T1000 (cell line): Measurements from ENCODE around the gene NOC2L.
"Not testable (repeated sequence)": the region's sequence is repeated elsewhere in the genome, so short reads cannot be mapped to it uniquely, and the experiment has no call there.

Source experiments
- DNase-seq: peaks from one replicate; lab custom pipeline; 2025; ENCODE audit warnings: mixed read lengths; lab: John Stamatoyannopoulos, UW

NOC2L gene

GRCh38 chr1:962381-963300 is 3.6 kb upstream of the NOC2L start:
- DNase-seq: no peak

GRCh38 chr1:961132-961669 is 2.1 kb upstream of the NOC2L start:
- no peak for DNase-seq

GRCh38 chr1:960363-961131 is 1.5 kb upstream of the NOC2L start, which contains the start of gene KLHL17:
TSS of gene KLHL17 (plus strand) at chr1:960584. CDS start at chr1:960694, 110 bp downstream.
- peak; percentile 43 for DNase-seq

GRCh38 chr1:959731-960362 is 791 bp upstream of the NOC2L start:
- DNase-seq: no peak

GRCh38 chr1:956636-957035 is 2.4 kb downstream of the NOC2L start:
- DNase-seq: no peak

- DNase-seq: no peak
Measured at GRCh38 chr1:955474-955873, 3.6 kb downstream of the NOC2L start.

GRCh38 chr1:954927-955326 is 4.1 kb downstream of the NOC2L start:
- DNase-seq: no peak

GRCh38 chr1:953524-954320 is 5.3 kb downstream of the NOC2L start:
- DNase-seq: no peak

- DNase-seq: no peak
Measured at GRCh38 chr1:952603-953002, 6.5 kb downstream of the NOC2L start.

- DNase-seq: no peak
Measured at GRCh38 chr1:952201-952600, 6.9 kb downstream of the NOC2L start.

GRCh38 chr1:951364-951763 is 7.7 kb downstream of the NOC2L start:
- DNase-seq: no peak

- DNase-seq: no peak
Measured at GRCh38 chr1:950881-951280, 8.2 kb downstream of the NOC2L start.

GRCh38 chr1:950268-950667 is 8.8 kb downstream of the NOC2L start:
- no peak for DNase-seq

GRCh38 chr1:947958-948357 is 11.1 kb downstream of the NOC2L start:
- no peak for DNase-seq

GRCh38 chr1:946811-947210 is 12.2 kb downstream of the NOC2L start:
- DNase-seq: not testable (repeated sequence)

- no peak for DNase-seq
Measured at GRCh38 chr1:945688-946556, 13.1 kb downstream of the NOC2L start.

- DNase-seq: no peak
Measured at GRCh38 chr1:944341-945325, 14.4 kb downstream of the NOC2L start.

GRCh38 chr1:943545-944340 is 15.3 kb downstream of the NOC2L start:
- DNase-seq: no peak
